Mesothelial cell of epicardium (in vitro differentiated cells): ENCODE results near the gene MRPL51. TPM values are rescaled to one million over a fixed set of nuclear protein-coding genes. Genes with fewer than 3 reads are reported as not detected.
A peak's percentile ranks its signal among the peaks of the same experiment; 100 is the strongest.
"Not testable (repeated sequence)": the region's sequence is repeated elsewhere in the genome, so short reads cannot be mapped to it uniquely, and the experiment has no call there.

ENCODE experiments used
- DNase-seq, 2 experiments: peaks; one replicate each; pipeline ENCODE4 v3.0.0; 2021; ENCODE audit warnings: low spot score in 2 of 2; ENCODE audit not compliant: unreplicated experiment in 2 of 2
- H3K27ac Mint-ChIP-seq: 2 replicates; pipeline ENCODE4 v1.8.0; 2021; ENCODE audit warnings: mixed read lengths
- H3K27me3 Mint-ChIP-seq: 2 replicates; pipeline ENCODE4 v1.8.0; 2021; ENCODE audit warnings: low read depth, mixed read lengths
- H3K36me3 Mint-ChIP-seq: 2 replicates; pipeline ENCODE4 v1.8.0; 2021; ENCODE audit warnings: mixed read lengths
- H3K4me1 Mint-ChIP-seq: 2 replicates; pipeline ENCODE4 v1.8.0; 2021; ENCODE audit warnings: mixed read lengths
- H3K4me3 Mint-ChIP-seq: 2 replicates; pipeline ENCODE4 v1.8.0; 2021; ENCODE audit warnings: mild to moderate bottlenecking, moderate library complexity, mixed read lengths
- H3K9me3 Mint-ChIP-seq: 2 replicates; pipeline ENCODE4 v1.8.0; 2021; ENCODE audit warnings: mixed read lengths
- total RNA-seq: library from RNA; stranded (reverse); gene quantifications from 3 replicates; pipeline ENCODE4 v1.2.1, GENCODE V29; 2021
- TF ChIP-seq, protein P1 (sequence below): fragments of 200-600 bp; sonication (generic); IDR thresholded peaks from one replicate; pipeline ENCODE4 v1.5.0; 2021; ENCODE audit warnings: antibody characterized with exemption; ENCODE audit not compliant: unreplicated experiment

Gene MRPL51
- total RNA-seq, 1 donor from 2014 or later = 137 TPM

DNA sequence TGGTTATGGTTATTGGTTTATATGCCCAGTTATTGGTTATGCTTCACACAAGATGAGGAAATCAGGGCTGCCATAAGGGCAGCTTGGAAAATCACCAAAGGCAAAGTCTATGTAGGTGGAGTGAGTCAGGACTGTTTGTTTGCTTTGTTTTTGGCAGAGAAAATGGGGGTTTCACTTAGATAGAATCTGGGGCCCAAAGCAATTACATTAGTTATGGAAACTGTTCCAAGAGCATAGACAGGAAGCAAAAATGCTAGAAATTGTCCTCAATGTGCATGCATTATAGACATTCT, 24.8 kb downstream of the MRPL51 start:
- Mint-ChIP-seq H3K9me3 (no peaks in the 10 kb centered on the region), H3K27ac (no peak overlapping the region), H3K4me3 (no peak overlapping the region), H3K4me1 (peaks cover 12% of the 10 kb centered on the region), H3K27me3 (peaks cover 6% of the 10 kb centered on the region), H3K36me3 (peaks cover 1% of the 10 kb centered on the region)
- TF ChIP-seq, protein P1, sequence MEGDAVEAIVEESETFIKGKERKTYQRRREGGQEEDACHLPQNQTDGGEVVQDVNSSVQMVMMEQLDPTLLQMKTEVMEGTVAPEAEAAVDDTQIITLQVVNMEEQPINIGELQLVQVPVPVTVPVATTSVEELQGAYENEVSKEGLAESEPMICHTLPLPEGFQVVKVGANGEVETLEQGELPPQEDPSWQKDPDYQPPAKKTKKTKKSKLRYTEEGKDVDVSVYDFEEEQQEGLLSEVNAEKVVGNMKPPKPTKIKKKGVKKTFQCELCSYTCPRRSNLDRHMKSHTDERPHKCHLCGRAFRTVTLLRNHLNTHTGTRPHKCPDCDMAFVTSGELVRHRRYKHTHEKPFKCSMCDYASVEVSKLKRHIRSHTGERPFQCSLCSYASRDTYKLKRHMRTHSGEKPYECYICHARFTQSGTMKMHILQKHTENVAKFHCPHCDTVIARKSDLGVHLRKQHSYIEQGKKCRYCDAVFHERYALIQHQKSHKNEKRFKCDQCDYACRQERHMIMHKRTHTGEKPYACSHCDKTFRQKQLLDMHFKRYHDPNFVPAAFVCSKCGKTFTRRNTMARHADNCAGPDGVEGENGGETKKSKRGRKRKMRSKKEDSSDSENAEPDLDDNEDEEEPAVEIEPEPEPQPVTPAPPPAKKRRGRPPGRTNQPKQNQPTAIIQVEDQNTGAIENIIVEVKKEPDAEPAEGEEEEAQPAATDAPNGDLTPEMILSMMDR = no peak
- DNase-seq = no peak

DNA sequence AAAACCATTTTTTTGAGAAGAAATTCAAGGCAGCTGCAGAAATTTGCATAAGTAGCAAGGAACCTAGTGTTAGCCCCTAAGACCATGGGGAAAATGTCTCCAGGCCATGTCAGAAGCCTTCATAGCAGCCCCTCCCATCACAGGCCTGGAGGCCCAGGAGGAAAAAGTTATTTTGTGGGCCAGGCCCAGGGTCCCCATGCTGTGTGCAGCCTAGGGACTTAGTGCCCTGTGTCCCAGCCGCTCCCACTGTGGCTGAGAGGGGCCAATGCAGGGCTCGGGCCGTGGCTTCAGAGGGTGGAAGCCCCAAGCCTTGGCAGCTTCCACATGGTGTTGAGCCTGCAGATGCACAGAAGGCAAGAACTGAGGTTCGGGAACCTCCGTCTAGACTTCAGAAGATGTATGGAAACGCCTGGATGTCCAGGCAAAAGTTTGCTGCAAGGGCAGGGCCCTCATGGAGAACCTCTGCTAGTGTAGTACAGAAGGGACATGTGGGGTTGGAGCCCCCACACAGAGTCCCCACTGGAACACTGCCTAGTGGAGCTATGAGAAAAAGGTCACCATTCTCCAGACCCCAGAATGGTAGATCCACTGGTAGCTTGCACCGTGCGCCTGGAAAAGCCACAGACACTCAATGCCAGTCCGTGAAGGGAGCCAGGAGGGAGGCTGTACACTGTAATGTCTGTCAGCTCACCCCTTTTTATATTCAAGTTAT, 25.3 kb downstream of the MRPL51 start:
- peaks cover 12% of the 10 kb centered on the region for H3K4me1 Mint-ChIP-seq
- not testable (repeated sequence) for H3K4me3 Mint-ChIP-seq, H3K9me3 Mint-ChIP-seq, DNase-seq, H3K27me3 Mint-ChIP-seq, H3K27ac Mint-ChIP-seq, H3K36me3 Mint-ChIP-seq

DNA sequence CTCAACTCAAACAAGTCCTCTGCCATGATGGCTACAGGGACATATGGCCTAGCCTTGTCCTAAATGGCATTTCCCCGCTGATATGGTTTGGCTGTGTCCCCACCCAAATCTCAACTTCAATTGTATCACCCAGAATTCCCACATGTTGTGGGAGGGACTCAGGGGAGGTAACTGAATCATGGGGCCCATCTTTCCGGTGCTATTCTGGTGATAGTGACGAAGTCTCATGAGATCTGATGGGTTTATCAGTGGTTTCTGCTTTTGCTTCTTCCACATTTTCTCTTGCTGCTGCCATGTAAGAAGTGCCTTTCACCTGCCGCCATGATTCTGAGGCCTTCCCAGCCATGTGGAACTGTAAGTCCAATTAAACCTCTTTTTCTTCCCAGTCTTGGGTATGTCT, 26.3 kb downstream of the MRPL51 start:
- H3K27me3 Mint-ChIP-seq, H3K9me3 Mint-ChIP-seq, DNase-seq, H3K27ac Mint-ChIP-seq, H3K4me3 Mint-ChIP-seq, H3K36me3 Mint-ChIP-seq: not testable (repeated sequence)
- H3K4me1 Mint-ChIP-seq = peaks cover 12% of the 10 kb centered on the region

DNA sequence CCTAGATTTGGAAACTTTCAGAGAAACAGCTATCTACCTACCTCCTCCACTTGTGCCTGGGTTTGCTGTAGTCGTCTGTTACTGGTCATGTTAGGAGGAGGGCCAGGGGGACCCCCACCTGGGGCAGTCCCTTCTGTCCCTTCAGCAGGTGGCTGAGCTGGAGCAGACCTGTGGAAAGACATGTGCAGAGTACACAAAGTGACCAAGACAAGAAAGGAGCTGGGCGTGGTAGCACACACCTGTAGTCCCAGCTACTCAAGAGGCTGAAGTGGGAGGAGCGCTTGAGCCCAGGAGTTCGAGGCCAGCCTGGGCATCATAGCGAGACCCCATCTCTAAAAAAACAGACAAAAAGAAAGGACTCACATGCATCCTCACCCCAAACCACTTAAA, 26.9 kb downstream of the MRPL51 start:
- Mint-ChIP-seq H3K27me3 (peaks cover 2% of the 10 kb centered on the region), H3K36me3 (peaks cover 2% of the 10 kb centered on the region), H3K27ac (no peak overlapping the region), H3K4me3 (no peak overlapping the region), H3K9me3 (no peaks in the 10 kb centered on the region), H3K4me1 (peaks cover 10% of the 10 kb centered on the region)
- TF ChIP-seq, protein P1 = no peak
- DNase-seq = no peak

DNA sequence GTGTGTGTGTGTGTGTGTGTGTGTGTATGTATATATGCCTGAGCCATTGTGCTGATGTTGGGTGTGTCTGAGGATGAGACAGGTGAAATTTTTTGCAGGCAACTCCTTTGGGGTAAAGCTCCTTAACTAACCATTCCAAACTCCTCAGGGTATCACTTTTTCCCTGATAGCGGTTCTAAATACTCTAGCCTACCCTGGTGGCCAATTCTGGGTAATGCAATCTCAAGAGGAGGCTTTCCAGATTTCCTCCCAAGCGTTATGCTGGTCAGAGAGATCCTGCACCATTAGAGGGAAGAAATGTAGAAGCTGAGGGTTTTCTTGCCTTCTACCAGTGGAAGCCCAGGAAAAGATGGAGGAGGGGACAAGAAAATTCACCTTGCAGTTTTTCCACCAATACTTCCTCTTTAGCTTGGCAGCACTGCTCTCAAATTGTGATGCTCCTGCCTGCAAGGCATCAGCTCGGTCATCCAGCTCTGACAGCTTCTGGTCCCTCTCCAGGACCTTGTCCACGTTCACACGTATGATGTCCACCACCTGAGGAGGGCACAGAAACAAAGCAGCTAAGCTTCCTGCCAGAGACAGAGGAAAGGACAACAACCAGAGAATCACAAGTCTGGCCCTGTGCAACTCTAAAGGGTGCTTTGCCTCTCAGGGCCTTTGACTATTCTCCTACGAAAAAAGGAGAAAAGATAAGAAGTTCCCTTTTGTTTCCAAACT, 27.4 kb downstream of the MRPL51 start:
- peaks cover 2% of the 10 kb centered on the region for H3K27me3 Mint-ChIP-seq
- no peak overlapping the region for H3K27ac Mint-ChIP-seq
- peaks cover 6% of the 10 kb centered on the region for H3K36me3 Mint-ChIP-seq
- H3K9me3 Mint-ChIP-seq = no peaks in the 10 kb centered on the region
- peaks cover 7% of the 10 kb centered on the region for H3K4me1 Mint-ChIP-seq
- TF ChIP-seq, protein P1 = peak; percentile 84
- no peak overlapping the region for H3K4me3 Mint-ChIP-seq
- no peak for DNase-seq

DNA sequence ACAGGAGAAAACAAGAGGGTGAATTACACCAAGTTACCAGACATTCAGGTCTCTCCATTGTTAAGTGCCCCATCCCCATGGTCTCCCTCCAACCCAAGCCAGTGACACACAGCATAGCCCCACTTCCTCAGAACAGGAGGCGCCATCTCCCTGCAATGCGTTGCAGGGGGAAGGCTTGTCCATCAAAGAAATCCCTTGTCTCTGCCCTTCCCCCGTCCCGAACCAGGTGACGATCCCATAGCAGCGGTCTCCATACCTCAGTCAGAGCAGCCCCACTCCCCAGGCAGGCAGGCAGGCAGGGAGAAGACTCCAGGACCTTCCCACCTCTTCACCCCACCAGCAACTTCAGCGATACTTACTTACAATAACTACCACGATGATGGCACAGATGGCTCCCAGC, 28.5 kb downstream of the MRPL51 start:
- Mint-ChIP-seq H3K36me3 (peaks cover 6% of the 10 kb centered on the region), H3K9me3 (no peaks in the 10 kb centered on the region), H3K4me3 (no peak overlapping the region), H3K27ac (no peak overlapping the region), H3K4me1 (peaks cover 2% of the 10 kb centered on the region), H3K27me3 (peaks cover 2% of the 10 kb centered on the region)
- no peak for DNase-seq
- TF ChIP-seq, protein P1 = no peak
